Measurements from ENCODE around the gene IGFBP2.

DNA sequence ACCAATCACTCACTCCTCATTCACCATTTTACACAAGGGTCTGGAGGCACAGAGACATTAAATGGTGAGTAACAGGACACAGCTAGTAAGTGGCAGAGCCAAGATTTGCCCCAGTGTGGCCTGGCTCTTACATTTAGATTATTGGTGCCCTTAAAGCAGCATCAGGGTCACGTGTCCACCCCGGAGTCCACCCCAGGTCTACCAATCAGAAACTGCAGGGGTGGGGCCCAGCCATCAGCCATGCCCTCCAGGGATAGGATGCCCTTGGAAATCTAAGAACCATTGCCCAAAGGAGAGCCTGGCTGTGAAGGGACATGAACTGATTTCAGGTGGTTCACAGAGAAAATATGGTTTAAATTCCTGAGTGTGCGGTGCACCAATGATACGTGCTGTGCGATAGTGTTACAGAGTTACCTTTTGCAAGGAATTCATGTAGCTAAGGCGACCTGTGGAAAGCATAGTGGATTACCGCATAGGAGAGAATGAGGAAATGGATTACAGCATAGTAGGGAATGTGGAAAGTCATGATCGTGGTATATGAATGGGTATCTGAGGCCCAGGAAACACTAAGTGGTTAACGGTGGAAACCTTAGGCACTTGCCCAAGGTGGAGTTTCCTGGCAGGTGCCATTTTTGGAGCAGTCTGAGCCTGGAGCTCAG lies 44.3 kb downstream of the IGFBP2 start:
- no peak for TF ChIP-seq CTCF (IDR thresholded peaks at IDR 0.05)
- no peak for TF ChIP-seq REST (IDR thresholded peaks at IDR 0.05; ENCODE audit: insufficient read depth in 1 of 2, low read depth in 2 of 2, low read length in 1 of 2)
- TF ChIP-seq SIN3A (IDR thresholded peaks at IDR 0.05; ENCODE audit: borderline replicate concordance, insufficient read depth, low read depth, low read length): no peak
